Body of pancreas (tissue), 4 donors: ENCODE measurements around the gene IL17RA. TPM values are rescaled to one million over a fixed set of nuclear protein-coding genes. Genes with fewer than 3 reads are reported as not detected.

Experiments
- ATAC-seq: fragments of 150-250 bp; one replicate; pipeline ENCODE4 v1.9.1; 2016
- DNase-seq, 4 donors: peaks; one replicate each; pipeline ENCODE4 v3.0.0-alpha.2; 2019
- H3K27ac ChIP-seq, 4 donors: fragments of 200-600 bp; sonication (generic); 1 replicate in 3 of 4; 2 replicates in 1 of 4; pipeline versions ENCODE4 v1.5.1 to v1.6.1; 2016 to 2019; ENCODE audit warnings: mild to moderate bottlenecking in 1 of 4, mixed read lengths in 1 of 4, moderate library complexity in 1 of 4
- H3K27me3 ChIP-seq, 2 donors: fragments of 200-600 bp; sonication (generic); one replicate each; pipeline ENCODE4 v1.6.0; 2016; ENCODE audit warnings: mild to moderate bottlenecking in 1 of 2
- H3K36me3 ChIP-seq, 2 donors: fragments of 200-600 bp; sonication (generic); replicated peaks in 1 of 2; 2 replicates each; pipeline ENCODE4 v1.5.1; 2016; ENCODE audit warnings: low read depth in 2 of 2; ENCODE audit not compliant: insufficient read depth in 1 of 2
- H3K4me1 ChIP-seq: fragments of 200-600 bp; sonication (generic); one replicate; pipeline ENCODE4 v1.6.0; 2016
- H3K4me3 ChIP-seq, 2 donors: fragments of 200-600 bp; sonication (generic); 1 replicate in 1 of 2; 2 replicates in 1 of 2; pipeline ENCODE4 v1.5.1; 2016 to 2019
- H3K9me3 ChIP-seq, 3 donors: fragments of 200-600 bp; sonication (generic); 1 replicate in 2 of 3; 2 replicates in 1 of 3; pipeline ENCODE4 v1.5.1; 2016
- CTCF ChIP-seq, 7 experiments: fragments of 450-650 bp in 4 of 7; fragments of 200-600 bp in 3 of 7; sonication (generic) in 3 of 7; IDR thresholded peaks; one replicate each; pipeline ENCODE4 v1.5.1; 2016 to 2019; ENCODE audit warnings: antibody characterized with exemption in 7 of 7
- POLR2A ChIP-seq, 3 donors: fragments of 450-650 bp; IDR thresholded peaks; one replicate each; pipeline ENCODE4 v1.6.1; 2016; ENCODE audit warnings: antibody characterized with exemption in 3 of 3, mild to moderate bottlenecking in 2 of 3
- WGBS, 2 donors: methylation state at CpG; one replicate each; pipeline ENCODE4 v1.1.5; 2017; 5-methylcytosine and 5-hydroxymethylcytosine counted together
- intact Hi-C: fragments of 100-400 bp; cut with DNase I; formaldehyde crosslinking; loops from one replicate; pipeline ENCODE4 v1.15.1; 2023
- total RNA-seq, 2 donors: library from RNA; depleted of rRNA; stranded (reverse); fragments of >200 nt; gene quantifications; one replicate each; pipeline ENCODE4 v1.1.0, GENCODE V29; 2016

IL17RA gene
- total RNA-seq, 2 donors from 2014 or later = 8.3 to 13.8 TPM

GRCh38 chr22:17046566-17047348, 38.0 kb upstream of the IL17RA start:
- ATAC-seq = no peak
- TF ChIP-seq POLR2A (IDR thresholded peaks at IDR 0.05) = no peak
- H3K36me3 ChIP-seq = no peaks in the 10 kb centered on the region
- no peak for DNase-seq
- intact Hi-C loops = no loop called here
- H3K4me1 ChIP-seq = no peaks in the 10 kb centered on the region
- no peaks in the 10 kb centered on the region for H3K27me3 ChIP-seq
- no peaks in the 10 kb centered on the region for H3K9me3 ChIP-seq
- no peak overlapping the region for H3K27ac ChIP-seq
- H3K4me3 ChIP-seq = no peak overlapping the region
- 54 to 57% methylated on average over 5 of the region's 5 CpGs for WGBS, 2 donors

DNA sequence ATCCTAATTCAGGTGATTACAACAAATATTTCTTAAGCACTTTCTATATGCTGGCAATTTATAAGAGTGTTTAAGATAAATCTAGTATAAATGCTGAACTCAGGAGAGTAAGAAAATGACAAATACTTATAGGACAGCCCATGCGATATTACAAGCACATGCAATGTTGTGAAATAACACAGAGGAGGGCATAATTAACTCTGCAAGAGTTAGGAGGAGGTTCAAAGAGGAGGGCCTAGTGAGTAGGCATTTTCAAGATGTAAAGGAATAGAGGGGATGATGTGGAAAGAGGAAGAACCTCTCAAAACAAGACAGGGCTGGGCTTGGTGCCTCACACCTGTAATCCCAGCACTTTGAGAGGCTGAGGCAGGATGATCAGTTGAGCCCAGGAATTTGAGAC, 37.1 kb upstream of the IL17RA start:
- WGBS, 2 donors = 85 to 92% methylated on average over 1 of the region's 1 CpG
- intact Hi-C loops = no loop called here

DNA sequence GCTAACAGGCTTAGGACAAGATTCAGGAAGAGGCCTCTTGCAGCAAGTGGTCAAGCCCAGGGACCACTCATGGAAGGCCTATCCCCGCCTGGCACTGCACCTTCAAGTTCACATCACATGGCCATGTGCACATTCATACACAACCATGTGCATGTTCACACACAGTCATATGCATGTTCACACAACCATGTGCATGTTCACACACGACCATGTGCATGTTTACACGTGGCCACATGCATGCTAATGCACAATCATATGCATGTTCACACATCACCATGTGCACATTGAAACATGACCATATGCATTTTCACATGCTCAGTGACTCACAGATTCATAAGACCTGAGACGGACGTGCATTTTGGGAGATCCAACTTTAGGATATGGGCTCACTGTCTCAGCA, 28.7 kb upstream of the IL17RA start:
- no peak overlapping the region for H3K27ac ChIP-seq
- WGBS, 2 donors = 61 to 68% methylated on average over 4 to 5 of the region's 5 CpGs
- H3K36me3 ChIP-seq = no peaks in the 10 kb centered on the region
- no peak for TF ChIP-seq CTCF (IDR thresholded peaks at IDR 0.05)
- TF ChIP-seq POLR2A (IDR thresholded peaks at IDR 0.05) = no peak
- no peaks in the 10 kb centered on the region for H3K9me3 ChIP-seq
- no peak overlapping the region for H3K4me3 ChIP-seq
- DNase-seq (no peak), ATAC-seq (no peak)
- no peaks in the 10 kb centered on the region for H3K27me3 ChIP-seq
- intact Hi-C loops = no loop called here
- no peaks in the 10 kb centered on the region for H3K4me1 ChIP-seq

More for the DNA sequence above, 37.1 kb upstream of the IL17RA start:
- ATAC-seq (no peak), DNase-seq (no peak)
- Histone ChIP-seq H3K9me3 (no peaks in the 10 kb centered on the region), H3K27me3 (no peaks in the 10 kb centered on the region), H3K4me3 (no peak overlapping the region), H3K27ac (no peak overlapping the region), H3K4me1 (no peaks in the 10 kb centered on the region), H3K36me3 (no peaks in the 10 kb centered on the region)
- TF ChIP-seq CTCF (IDR thresholded peaks at IDR 0.05) (no peak), POLR2A (IDR thresholded peaks at IDR 0.05) (no peak)

DNA sequence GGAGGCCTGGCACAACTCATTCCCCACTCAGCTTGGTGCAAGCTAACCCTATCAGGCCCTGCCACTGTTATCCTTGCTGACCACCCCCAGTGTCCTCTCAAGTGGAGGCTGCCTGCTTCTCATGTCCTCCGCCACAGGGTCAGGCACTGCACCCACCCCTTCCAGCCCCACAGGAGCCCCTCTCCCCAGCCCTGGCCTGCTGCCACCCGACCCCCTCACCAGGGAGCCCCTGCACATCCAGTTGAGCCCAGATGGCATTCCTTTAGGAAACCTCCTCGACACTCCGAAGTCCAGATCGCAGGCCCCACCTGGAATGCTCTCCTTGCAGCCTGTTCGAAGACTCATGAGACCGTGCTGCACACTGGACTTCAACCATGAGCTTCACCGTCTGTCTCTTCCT, 28.0 kb upstream of the IL17RA start:
- H3K27ac ChIP-seq = no peak overlapping the region
- TF ChIP-seq POLR2A (IDR thresholded peaks at IDR 0.05) (no peak), CTCF (IDR thresholded peaks at IDR 0.05) (no peak)
- no peaks in the 10 kb centered on the region for H3K27me3 ChIP-seq
- no peaks in the 10 kb centered on the region for H3K9me3 ChIP-seq
- 68 to 72% methylated on average over 8 of the region's 8 CpGs for WGBS, 2 donors
- no peaks in the 10 kb centered on the region for H3K36me3 ChIP-seq
- intact Hi-C loops = no loop called here
- no peaks in the 10 kb centered on the region for H3K4me1 ChIP-seq
- DNase-seq (no peak), ATAC-seq (no peak)
- no peak overlapping the region for H3K4me3 ChIP-seq

- Histone ChIP-seq H3K9me3 (no peaks in the 10 kb centered on the region), H3K27me3 (no peaks in the 10 kb centered on the region), H3K4me3 (no peak overlapping the region), H3K27ac (no peak overlapping the region), H3K4me1 (no peaks in the 10 kb centered on the region), H3K36me3 (no peaks in the 10 kb centered on the region)
- DNase-seq = peak; percentile 70 to 77 (median 72)
- ATAC-seq = peak; percentile 68
- 18 to 21% methylated on average over 11 of the region's 11 CpGs for WGBS, 2 donors
- TF ChIP-seq CTCF (IDR thresholded peaks at IDR 0.05) (peak; percentile 77 to 89 (median 83)), POLR2A (IDR thresholded peaks at IDR 0.05) (no peak)
- intact Hi-C loops = no loop called here
Observed at GRCh38 chr22:17057959-17058814, 26.6 kb upstream of the IL17RA start.
